Astrocyte (in vitro differentiated cells and primary cell): Measurements from ENCODE around the gene MYO5B.

Experiments
- EZH2 ChIP-seq: IDR thresholded peaks from 2 replicates; pipeline ENCODE4 v1.6.1; 2012; ENCODE audit warnings: mild to moderate bottlenecking, low read length, inconsistent platforms; ENCODE audit not compliant: insufficient read depth
- TF ChIP-seq, protein P1 (sequence below): IDR thresholded peaks from 2 replicates; pipeline ENCODE4 v1.5.1; 2011; ENCODE audit warnings: low read depth, mild to moderate bottlenecking, inconsistent platforms, low read length, moderate library complexity; ENCODE audit not compliant: insufficient read depth

DNA sequence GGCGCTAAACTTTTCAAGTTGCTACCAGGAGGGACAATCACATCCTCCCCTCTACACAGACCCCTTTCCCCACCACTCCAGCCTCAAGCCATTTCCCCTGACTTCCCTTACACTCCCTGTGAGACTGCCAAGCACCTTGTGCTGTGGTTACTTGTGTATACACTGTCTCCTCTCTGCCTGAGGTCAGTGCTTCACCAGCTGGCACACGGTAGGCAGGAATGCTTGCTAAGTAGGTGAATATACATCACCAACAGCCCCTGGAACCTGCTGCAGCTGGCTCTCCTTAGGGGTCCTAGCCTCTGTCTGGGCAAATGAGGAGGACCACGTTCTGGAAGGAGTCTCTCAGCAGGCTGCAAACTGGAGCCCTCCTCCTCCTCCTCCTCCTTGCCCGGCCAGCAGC, 343.3 kb downstream of the MYO5B start:
- TF ChIP-seq, protein P1, sequence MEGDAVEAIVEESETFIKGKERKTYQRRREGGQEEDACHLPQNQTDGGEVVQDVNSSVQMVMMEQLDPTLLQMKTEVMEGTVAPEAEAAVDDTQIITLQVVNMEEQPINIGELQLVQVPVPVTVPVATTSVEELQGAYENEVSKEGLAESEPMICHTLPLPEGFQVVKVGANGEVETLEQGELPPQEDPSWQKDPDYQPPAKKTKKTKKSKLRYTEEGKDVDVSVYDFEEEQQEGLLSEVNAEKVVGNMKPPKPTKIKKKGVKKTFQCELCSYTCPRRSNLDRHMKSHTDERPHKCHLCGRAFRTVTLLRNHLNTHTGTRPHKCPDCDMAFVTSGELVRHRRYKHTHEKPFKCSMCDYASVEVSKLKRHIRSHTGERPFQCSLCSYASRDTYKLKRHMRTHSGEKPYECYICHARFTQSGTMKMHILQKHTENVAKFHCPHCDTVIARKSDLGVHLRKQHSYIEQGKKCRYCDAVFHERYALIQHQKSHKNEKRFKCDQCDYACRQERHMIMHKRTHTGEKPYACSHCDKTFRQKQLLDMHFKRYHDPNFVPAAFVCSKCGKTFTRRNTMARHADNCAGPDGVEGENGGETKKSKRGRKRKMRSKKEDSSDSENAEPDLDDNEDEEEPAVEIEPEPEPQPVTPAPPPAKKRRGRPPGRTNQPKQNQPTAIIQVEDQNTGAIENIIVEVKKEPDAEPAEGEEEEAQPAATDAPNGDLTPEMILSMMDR, result no peak
- TF ChIP-seq EZH2, result no peak
